PC-3 (cell line): ENCODE data around the gene KAT2B. TPM values are rescaled to one million over a fixed set of nuclear protein-coding genes. Genes with fewer than 3 reads are reported as not detected.
A peak's percentile ranks its signal among the peaks of the same experiment; 100 is the strongest.

Experiments used
- ATAC-seq: fragments of 200-7000 bp; cut with Tn5 transposase; 2 replicates; pipeline ENCODE4 v1.9.1; 2020; ENCODE audit warnings: mild to moderate bottlenecking, moderate library complexity
- BruUV-seq: library from RNA; stranded (reverse); fragments of 400-500 nt; replicated peaks from 2 replicates; lab custom pipeline; 2021; lab: Mats Ljungman, UMichigan
- CTCF ChIA-PET: fragments of 300-600 bp; sonication (Branson Sonifier 250); formaldehyde crosslinking; loops from one replicate; lab custom pipeline; 2022; ENCODE audit warnings: antibody characterized with exemption; lab: Charles Lee
- POLR2A ChIA-PET: fragments of 300-600 bp; sonication (Branson Sonifier 250); formaldehyde crosslinking; loops from one replicate; lab custom pipeline; 2022; ENCODE audit warnings: antibody characterized with exemption; ENCODE audit not compliant: unreplicated experiment; lab: Charles Lee
- DNase-seq: peaks from one replicate; pipeline ENCODE4 v3.0.0-alpha.2; 2015
- H2AFZ ChIP-seq: fragments of 300-600 bp; sonication (generic); 2 replicates; pipeline ENCODE4 v1.6.0; 2016; ENCODE audit warnings: antibody characterized with exemption, low read length
- H3F3A ChIP-seq: fragments of 300-600 bp; sonication (generic); one replicate; pipeline ENCODE4 v1.6.0; 2017; ENCODE audit warnings: antibody characterized with exemption, low read length, control low read depth, mild to moderate bottlenecking; ENCODE audit not compliant: unreplicated experiment
- H3K27ac ChIP-seq: fragments of 300-600 bp; sonication (generic); 2 replicates; pipeline ENCODE4 v1.5.1; 2016; ENCODE audit warnings: mild to moderate bottlenecking, low read length
- H3K27me3 ChIP-seq: fragments of 300-600 bp; sonication (generic); 2 replicates; pipeline ENCODE4 v1.6.1; 2016; ENCODE audit warnings: low read length, mixed read lengths
- H3K36me3 ChIP-seq: fragments of 300-600 bp; sonication (generic); 2 replicates; pipeline ENCODE4 v1.6.1; 2016; ENCODE audit warnings: low read depth, mixed run types, low read length, mixed read lengths
- H3K4me1 ChIP-seq: fragments of 300-600 bp; sonication (generic); 2 replicates; pipeline ENCODE4 v1.5.1; 2016; ENCODE audit warnings: low read length; ENCODE audit not compliant: insufficient read depth
- H3K4me2 ChIP-seq: fragments of 300-600 bp; sonication (generic); 2 replicates; pipeline ENCODE4 v1.6.0; 2016; ENCODE audit warnings: low read length
- H3K4me3 ChIP-seq: fragments of 300-600 bp; sonication (generic); 2 replicates; pipeline ENCODE4 v1.5.1; 2016; ENCODE audit warnings: mild to moderate bottlenecking, low read length, mixed read lengths
- H3K79me2 ChIP-seq: fragments of 300-600 bp; sonication (generic); 2 replicates; pipeline ENCODE4 v1.6.1; 2017; ENCODE audit warnings: low read length, mixed read lengths
- H3K9ac ChIP-seq: fragments of 300-600 bp; sonication (generic); 2 replicates; pipeline ENCODE4 v1.6.0; 2016; ENCODE audit warnings: mild to moderate bottlenecking, low read length
- H3K9me2 ChIP-seq: fragments of 300-600 bp; sonication (generic); replicated peaks from 2 replicates; pipeline ENCODE4 v1.6.1; 2016; ENCODE audit warnings: mixed run types, low read length, mixed read lengths
- H3K9me3 ChIP-seq: fragments of 300-600 bp; sonication (generic); 2 replicates; pipeline ENCODE4 v1.6.1; 2016; ENCODE audit warnings: low read length, mixed read lengths
- H4K20me1 ChIP-seq: fragments of 300-600 bp; sonication (generic); 2 replicates; pipeline ENCODE4 v1.6.1; 2016; ENCODE audit warnings: low read length, mixed read lengths
- CTCF ChIP-seq: fragments of 300-600 bp; sonication (generic); conservative IDR thresholded peaks from 2 replicates; pipeline ENCODE4 v1.5.1; 2017; ENCODE audit warnings: antibody characterized with exemption, low read depth, mild to moderate bottlenecking, low read length
- EZH2 ChIP-seq: fragments of 300-600 bp; sonication (generic); IDR thresholded peaks from one replicate; pipeline ENCODE4 v1.6.1; 2017; ENCODE audit warnings: antibody characterized with exemption, mild to moderate bottlenecking, low read length; ENCODE audit not compliant: unreplicated experiment
- EZH2phosphoT487 ChIP-seq: fragments of 300-600 bp; sonication (generic); IDR thresholded peaks from 2 replicates; pipeline ENCODE4 v1.6.1; 2018; ENCODE audit warnings: mild to moderate bottlenecking, antibody characterized with exemption, low read length, borderline replicate concordance
- intact Hi-C: fragments of 100-400 bp; cut with micrococcal nuclease; formaldehyde crosslinking; loops from 2 replicates; pipeline ENCODE4 v1.9.0; 2023
- total RNA-seq: library from RNA; depleted of rRNA; stranded (reverse); fragments of >200 nt; gene quantifications from 2 replicates; pipeline ENCODE4 v1.2.3, GENCODE V29; 2014

KAT2B gene
- total RNA-seq, 1 experiment from 2014 or later: 11.9 TPM

GRCh38 chr3:20066850-20067617 lies 26.8 kb downstream of the KAT2B start:
- no peaks in the 10 kb centered on the region for H3K36me3 ChIP-seq
- peaks cover 21% of the 10 kb centered on the region for H3K4me1 ChIP-seq
- POLR2A ChIA-PET: no interaction called here
- H3K9me3 ChIP-seq: no peaks in the 10 kb centered on the region
- H3K79me2 ChIP-seq: no peaks in the 10 kb centered on the region
- TF ChIP-seq CTCF: no peak
- no peak for TF ChIP-seq EZH2phosphoT487
- TF ChIP-seq EZH2: no peak
- peak overlapping the region; percentile 24; the same call in 1 of the 2 replicates for H3K4me2 ChIP-seq
- no peak overlapping the region for H3K9ac ChIP-seq
- no peak overlapping the region for H3K4me3 ChIP-seq
- CTCF ChIA-PET: no interaction called here
- H3F3A ChIP-seq: no peaks in the 10 kb centered on the region
- intact Hi-C loops: loop anchor here (1.0 kb wide), 1 partner anchor 10 kb away; no protein-coding TSS in a partner anchor
- peak overlapping the region; percentile 11; the same call in 1 of the 2 replicates for H2AFZ ChIP-seq
- no TSS peak for BruUV-seq
- H3K27ac ChIP-seq: 0 out of 2 replicates have a peak overlapping the region, but pooled peaks have one; percentile 1
- DNase-seq: peak; percentile 54
- H4K20me1 ChIP-seq: no peaks in the 10 kb centered on the region
- no peaks in the 10 kb centered on the region for H3K27me3 ChIP-seq
- ATAC-seq: peak; percentile 71
- no peaks in the 10 kb centered on the region for H3K9me2 ChIP-seq

- intact Hi-C loops: loop anchor here (1.0 kb wide), 3 partner anchors 14 to 118 kb away; partner anchors contain the start of gene SGO1
- Histone ChIP-seq H3K9ac (no peak overlapping the region), H3K27ac (peak overlapping the region; percentile 12; the same call in 1 of the 2 replicates), H3K9me3 (no peaks in the 10 kb centered on the region), H4K20me1 (no peaks in the 10 kb centered on the region), H3K27me3 (no peaks in the 10 kb centered on the region), H3K4me2 (0 out of 2 replicates have a peak overlapping the region, but pooled peaks have one; percentile 7), H3K79me2 (no peaks in the 10 kb centered on the region), H3K9me2 (no peaks in the 10 kb centered on the region), H2AFZ (no peak overlapping the region), H3K36me3 (no peaks in the 10 kb centered on the region), H3F3A (no peaks in the 10 kb centered on the region), H3K4me1 (peaks cover 21% of the 10 kb centered on the region), H3K4me3 (no peak overlapping the region)
- TF ChIP-seq EZH2: no peak
- TF ChIP-seq CTCF: no peak
- TF ChIP-seq EZH2phosphoT487: no peak
- BruUV-seq: no TSS peak
- ChIA-PET CTCF (no interaction called here), POLR2A (no interaction called here)
- DNase-seq (peak; percentile 66), ATAC-seq (peak; percentile 88)
These were observed 28.4 kb downstream of the KAT2B start for GRCh38 chr3:20068512-20069177.
